Stimulated activated CD4-positive, alpha-beta T cell treated with anti-CD3 and anti-CD28 coated beads, TNF-alpha, amount 100 ng/mL, for 24 hours (primary cell): Measurements from ENCODE around the gene BTBD7.

ENCODE experiments used
- DNase-seq, 3 experiments: peaks; one replicate each; pipeline ENCODE4 v3.0.0-alpha.2; 2020; ENCODE audit warnings: low read depth in 3 of 3

BTBD7 gene

GRCh38 chr14:93302688-93303581 lies 29.9 kb downstream of the BTBD7 start:
- DNase-seq = no peak

- DNase-seq = no peak
Observed at GRCh38 chr14:93301821-93302447, 30.9 kb downstream of the BTBD7 start.

GRCh38 chr14:93299866-93300265 lies 33.0 kb downstream of the BTBD7 start:
- DNase-seq = no peak

- DNase-seq = no peak
Observed at GRCh38 chr14:93299416-93299815, 33.4 kb downstream of the BTBD7 start.

- DNase-seq = no peak
Observed at GRCh38 chr14:93295541-93296220, 37.2 kb downstream of the BTBD7 start.

- DNase-seq = no peak
Observed at GRCh38 chr14:93286212-93286890, 46.5 kb downstream of the BTBD7 start.

- no peak for DNase-seq
Observed at GRCh38 chr14:93285044-93285443, 47.8 kb downstream of the BTBD7 start.

- DNase-seq = no peak
Observed at GRCh38 chr14:93281937-93282336, 50.9 kb downstream of the BTBD7 start.

- no peak for DNase-seq
Observed at GRCh38 chr14:93280743-93281142, 52.1 kb downstream of the BTBD7 start.

- no peak for DNase-seq
Observed at GRCh38 chr14:93276031-93276716, 56.7 kb downstream of the BTBD7 start.

GRCh38 chr14:93274055-93274806 lies 58.6 kb downstream of the BTBD7 start:
- DNase-seq = no peak

GRCh38 chr14:93271111-93271510 lies 61.7 kb downstream of the BTBD7 start:
- no peak for DNase-seq

- DNase-seq = no peak
Observed at GRCh38 chr14:93269341-93270068, 63.3 kb downstream of the BTBD7 start.

GRCh38 chr14:93268406-93268805 lies 64.4 kb downstream of the BTBD7 start:
- no peak for DNase-seq

- DNase-seq = no peak
Observed at GRCh38 chr14:93267149-93267711, 65.6 kb downstream of the BTBD7 start.

GRCh38 chr14:93266127-93266526 lies 66.7 kb downstream of the BTBD7 start:
- no peak for DNase-seq

- DNase-seq = no peak
Observed at GRCh38 chr14:93263416-93263815, 69.4 kb downstream of the BTBD7 start.

- DNase-seq = no peak
Observed at GRCh38 chr14:93262446-93262845, 70.4 kb downstream of the BTBD7 start.

GRCh38 chr14:93249128-93249831 lies 83.6 kb downstream of the BTBD7 start:
- no peak for DNase-seq
